Peyer's patch (tissue), 4 donors: ENCODE data around the gene YAF2.

Source experiments
- POLR2A ChIP-seq, 2 donors: fragments of 450-650 bp; IDR thresholded peaks; one replicate each; pipeline ENCODE4 v1.5.1; 2017; ENCODE audit warnings: antibody characterized with exemption in 2 of 2, mild to moderate bottlenecking in 2 of 2, moderate library complexity in 2 of 2
- TF ChIP-seq, protein P1 (sequence below), 6 experiments: fragments of 450-650 bp in 4 of 6; fragments of 200-600 bp in 2 of 6; sonication (generic) in 1 of 6; IDR thresholded peaks; one replicate each; pipeline ENCODE4 v1.5.1; 2017 to 2019; ENCODE audit warnings: antibody characterized with exemption in 6 of 6, mild to moderate bottlenecking in 3 of 6, moderate library complexity in 1 of 6

DNA sequence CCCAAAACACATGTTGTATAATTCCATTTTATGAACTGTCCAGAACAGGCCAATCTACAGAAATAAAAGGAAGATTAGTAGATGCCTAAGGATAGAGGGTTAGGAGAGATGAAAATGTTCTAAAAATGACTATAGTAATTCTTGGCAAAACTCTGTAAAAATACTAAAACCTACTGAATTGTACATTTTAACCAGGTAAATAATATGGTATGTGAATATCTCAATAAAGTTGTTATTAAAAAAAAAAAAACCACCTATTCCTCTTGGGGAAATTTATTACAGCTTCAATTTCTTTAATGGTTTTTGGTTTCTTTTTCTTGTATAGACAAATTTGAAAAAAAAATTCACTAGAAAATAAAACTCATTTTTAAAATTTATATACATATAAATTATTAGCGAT lies 33.2 kb downstream of the YAF2 start:
- TF ChIP-seq, protein P1, sequence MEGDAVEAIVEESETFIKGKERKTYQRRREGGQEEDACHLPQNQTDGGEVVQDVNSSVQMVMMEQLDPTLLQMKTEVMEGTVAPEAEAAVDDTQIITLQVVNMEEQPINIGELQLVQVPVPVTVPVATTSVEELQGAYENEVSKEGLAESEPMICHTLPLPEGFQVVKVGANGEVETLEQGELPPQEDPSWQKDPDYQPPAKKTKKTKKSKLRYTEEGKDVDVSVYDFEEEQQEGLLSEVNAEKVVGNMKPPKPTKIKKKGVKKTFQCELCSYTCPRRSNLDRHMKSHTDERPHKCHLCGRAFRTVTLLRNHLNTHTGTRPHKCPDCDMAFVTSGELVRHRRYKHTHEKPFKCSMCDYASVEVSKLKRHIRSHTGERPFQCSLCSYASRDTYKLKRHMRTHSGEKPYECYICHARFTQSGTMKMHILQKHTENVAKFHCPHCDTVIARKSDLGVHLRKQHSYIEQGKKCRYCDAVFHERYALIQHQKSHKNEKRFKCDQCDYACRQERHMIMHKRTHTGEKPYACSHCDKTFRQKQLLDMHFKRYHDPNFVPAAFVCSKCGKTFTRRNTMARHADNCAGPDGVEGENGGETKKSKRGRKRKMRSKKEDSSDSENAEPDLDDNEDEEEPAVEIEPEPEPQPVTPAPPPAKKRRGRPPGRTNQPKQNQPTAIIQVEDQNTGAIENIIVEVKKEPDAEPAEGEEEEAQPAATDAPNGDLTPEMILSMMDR (IDR thresholded peaks at IDR 0.05), result no peak
- no peak for TF ChIP-seq POLR2A (IDR thresholded peaks at IDR 0.05)
